ENCODE measurements around the gene ME2.

ME2 gene

GRCh38 chr18:50839996-50840395 is 38.9 kb upstream of the ME2 start:
- FAIRE-seq = no peak
- TF ChIP-seq CTCF (IDR thresholded peaks at IDR 0.05; ENCODE audit: insufficient read depth, missing control alignments) = no peak
- no peak for DNase-seq (ENCODE audit: insufficient read length, low spot score)

- peak; percentile 25 for FAIRE-seq
- no peak for TF ChIP-seq CTCF (IDR thresholded peaks at IDR 0.05; ENCODE audit: insufficient read depth, missing control alignments)
- DNase-seq (ENCODE audit: insufficient read length, low spot score) = no peak
Observed at GRCh38 chr18:50842846-50843245, 36.1 kb upstream of the ME2 start.

- no peak for DNase-seq (ENCODE audit: insufficient read length, low spot score)
Observed at GRCh38 chr18:50844554-50844953, 34.4 kb upstream of the ME2 start.

GRCh38 chr18:50844960-50845359 is 34.0 kb upstream of the ME2 start:
- FAIRE-seq = no peak
- no peak for TF ChIP-seq CTCF (IDR thresholded peaks at IDR 0.05; ENCODE audit: insufficient read depth, missing control alignments)
- DNase-seq (ENCODE audit: insufficient read length, low spot score) = no peak

More at GRCh38 chr18:50844554-50844953, 34.4 kb upstream of the ME2 start:
- no peak for TF ChIP-seq CTCF (IDR thresholded peaks at IDR 0.05; ENCODE audit: insufficient read depth, missing control alignments)
- FAIRE-seq = peak; percentile 29

GRCh38 chr18:50847192-50847591 is 31.7 kb upstream of the ME2 start:
- DNase-seq (ENCODE audit: insufficient read length, low spot score) (no peak), FAIRE-seq (no peak)
- TF ChIP-seq CTCF (IDR thresholded peaks at IDR 0.05; ENCODE audit: insufficient read depth, missing control alignments) = no peak

- DNase-seq (ENCODE audit: insufficient read length, low spot score) = no peak
- no peak for FAIRE-seq
- no peak for TF ChIP-seq CTCF (IDR thresholded peaks at IDR 0.05; ENCODE audit: insufficient read depth, missing control alignments)
Observed at GRCh38 chr18:50848061-50848551, 30.8 kb upstream of the ME2 start.

- no peak for TF ChIP-seq CTCF (IDR thresholded peaks at IDR 0.05; ENCODE audit: insufficient read depth, missing control alignments)
- DNase-seq (ENCODE audit: insufficient read length, low spot score) (no peak), FAIRE-seq (no peak)
Observed at GRCh38 chr18:50848991-50849390, 29.9 kb upstream of the ME2 start.
